ENCODE results near the gene ARID5B.

ARID5B gene

GRCh38 chr10:61958805-61959204 lies 57.3 kb downstream of the ARID5B start (continued):
- no peak for TF ChIP-seq SETDB1 (IDR thresholded peaks at IDR 0.05; ENCODE audit: insufficient read length, low read length)
- TF ChIP-seq ZNF776 (tag by site-specific recombination; IDR thresholded peaks at IDR 0.05; ENCODE audit: borderline replicate concordance): no peak
- no peak for TF ChIP-seq ZNF768 (tag by site-specific recombination; IDR thresholded peaks at IDR 0.05)
- no peak for TF ChIP-seq ZFHX2 (tag by site-specific recombination; conservative IDR thresholded peaks at IDR 0.05)

GRCh38 chr10:61959814-61960213 lies 58.3 kb downstream of the ARID5B start:
- Histone ChIP-seq H3K4me1 (ENCODE audit: control insufficient read depth, insufficient read depth, low read length) (no peaks in the 10 kb centered on the region), H3K4me3 (ENCODE audit: low read depth, low read length) (no peak overlapping the region), H3K9me3 (ENCODE audit: control insufficient read depth, insufficient read depth, low read depth, low read length) (no peaks in the 10 kb centered on the region), H3K27ac (ENCODE audit: extremely low read depth, low read depth, low read length) (no peak overlapping the region), H3K36me3 (ENCODE audit: control insufficient read depth in 2 of 2, insufficient read depth in 1 of 2, low read length in 2 of 2) (peaks cover 0 to 4% of the 10 kb centered on the region in 2 experiments; a peak in 1 of 3 replicates)
- TF ChIP-seq YY1 (tag by site-specific recombination; IDR thresholded peaks at IDR 0.05) (no peak), ZNF701 (tag by site-specific recombination; IDR thresholded peaks at IDR 0.05) (no peak), ZNF777 (tag by site-specific recombination; IDR thresholded peaks at IDR 0.05; ENCODE audit: borderline replicate concordance) (no peak), ZNF19 (tag by site-specific recombination; IDR thresholded peaks at IDR 0.05; ENCODE audit: low read depth) (no peak), RBAK (tag by site-specific recombination; IDR thresholded peaks at IDR 0.05) (no peak), ZNF214 (tag by site-specific recombination; IDR thresholded peaks at IDR 0.05; ENCODE audit: borderline replicate concordance) (no peak), BCL11B (tag by site-specific recombination; IDR thresholded peaks at IDR 0.05; ENCODE audit: low read depth) (no peak), ZFP69B (tag by site-specific recombination; IDR thresholded peaks at IDR 0.05) (no peak), ZEB2 (tag by site-specific recombination; IDR thresholded peaks at IDR 0.05) (no peak), PRDM1 (tag by site-specific recombination; IDR thresholded peaks at IDR 0.05) (no peak), PRDM10 (tag by site-specific recombination; IDR thresholded peaks at IDR 0.05) (no peak), PRDM4 (tag by site-specific recombination; IDR thresholded peaks at IDR 0.05) (no peak), ZNF621 (tag by site-specific recombination; IDR thresholded peaks at IDR 0.05) (no peak), ZNF837 (tag by site-specific recombination; IDR thresholded peaks at IDR 0.05) (no peak), ZNF654 (tag by site-specific recombination; IDR thresholded peaks at IDR 0.05; ENCODE audit: low read depth) (no peak)
- POLR2A ChIA-PET: no interaction called here
- CTCF ChIA-PET: interaction anchor here (0.6 kb wide), 1 partner anchor 63 kb away, joined by 3 read pairs; no protein-coding TSS in a partner anchor

Data from HEK293 (cell line).